ENCODE results near the gene PEF1.

PEF1 gene

DNA sequence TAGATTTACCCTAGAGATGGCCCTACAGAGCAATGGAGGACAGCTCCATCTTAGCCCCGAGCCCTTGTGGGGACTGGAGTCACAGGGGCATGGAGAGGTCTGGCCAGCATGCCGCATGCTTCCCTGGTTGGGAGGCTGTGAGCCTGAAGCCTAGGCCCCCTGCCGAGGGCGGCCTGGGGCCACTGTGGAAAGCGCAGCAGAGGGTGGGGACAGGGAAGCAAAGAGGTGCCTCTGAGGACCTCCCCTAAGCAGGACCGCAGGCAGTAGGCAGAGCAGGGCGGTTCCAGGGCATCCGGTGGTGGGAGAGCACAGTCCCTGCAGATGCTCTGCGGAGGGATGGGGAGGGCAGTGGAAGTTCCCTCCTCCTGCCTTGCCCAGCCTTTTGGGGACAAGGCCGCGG lies 26.5 kb upstream of the PEF1 start:
- no peak for DNase-seq (ENCODE audit: low read depth in 3 of 3)

DNA sequence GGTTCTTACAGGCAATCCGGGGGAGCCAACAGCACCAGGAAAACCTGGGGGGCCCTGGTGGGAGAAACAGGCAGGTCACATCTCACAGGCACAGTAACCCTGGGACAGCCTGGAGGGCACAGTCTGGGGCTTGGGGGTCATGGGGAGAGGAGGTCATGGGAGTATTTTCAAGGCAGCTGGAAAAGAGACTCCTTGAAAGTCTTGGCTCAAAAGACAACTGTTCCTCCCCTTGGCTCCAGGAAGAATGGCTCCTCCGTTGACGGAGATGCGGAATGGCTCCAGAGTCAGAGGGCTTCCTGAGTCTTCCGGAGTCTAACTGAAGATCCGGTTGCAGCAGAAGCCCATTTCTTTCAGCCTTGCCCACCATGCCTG lies 25.9 kb upstream of the PEF1 start:
- no peak for DNase-seq (ENCODE audit: low read depth in 3 of 3)

DNA sequence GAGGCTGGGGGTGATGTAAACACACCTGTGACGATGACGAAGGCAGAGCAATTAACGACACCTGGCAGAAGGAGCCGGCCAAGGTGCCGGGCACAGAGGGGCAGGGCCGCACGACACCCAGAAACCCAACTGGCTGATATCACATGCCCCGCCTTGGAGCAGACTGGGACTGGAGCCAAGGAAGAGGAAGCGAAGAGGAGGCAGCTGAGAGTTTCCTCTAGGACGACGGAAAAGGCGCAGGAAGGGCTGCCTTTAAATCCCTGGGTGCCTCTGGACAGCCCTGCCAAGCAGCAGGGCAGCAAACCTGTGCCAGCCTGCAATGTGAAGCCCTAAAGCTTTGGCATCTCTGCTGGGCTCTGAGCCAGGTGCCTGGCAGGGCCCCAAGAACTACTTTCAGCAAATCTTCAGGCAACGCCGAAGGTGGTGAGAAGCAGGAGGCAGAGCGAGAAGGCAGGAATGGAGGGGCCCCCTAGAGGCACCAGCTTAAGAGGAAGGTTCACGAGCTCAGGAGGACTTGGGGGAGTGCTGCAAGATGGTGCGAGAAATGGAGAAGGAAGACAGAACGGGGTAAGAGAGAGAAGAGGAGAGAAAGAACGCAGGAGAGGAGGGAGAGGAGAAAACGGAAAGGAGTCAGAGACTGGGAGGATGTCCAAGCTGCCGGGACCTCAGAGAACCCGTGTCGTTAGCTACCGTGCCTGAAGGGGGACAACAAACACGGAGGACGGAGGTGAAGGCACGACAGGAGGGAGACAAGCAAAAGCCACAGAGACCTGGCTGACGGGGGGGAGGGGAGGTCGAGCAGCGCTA lies 25.3 kb upstream of the PEF1 start:
- no peak for DNase-seq (ENCODE audit: low read depth in 3 of 3)

DNA sequence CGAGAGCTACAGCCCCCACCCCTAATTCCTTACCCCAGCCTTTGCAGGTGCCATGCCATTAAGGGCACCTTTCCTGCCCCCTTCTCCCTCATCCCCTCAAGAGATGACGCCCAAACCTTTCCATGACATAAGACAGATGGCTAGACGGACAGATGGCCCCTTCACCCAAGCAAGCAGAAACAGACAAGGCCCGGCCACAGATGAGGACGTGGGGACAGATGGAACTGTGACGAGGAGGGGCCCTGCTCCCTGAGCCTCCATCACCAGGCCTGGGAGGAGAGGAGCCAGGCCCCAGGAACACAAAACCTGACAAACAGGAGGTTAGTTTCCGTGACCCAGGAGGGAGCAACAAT lies 24.7 kb upstream of the PEF1 start:
- no peak for DNase-seq (ENCODE audit: low read depth in 3 of 3)

DNA sequence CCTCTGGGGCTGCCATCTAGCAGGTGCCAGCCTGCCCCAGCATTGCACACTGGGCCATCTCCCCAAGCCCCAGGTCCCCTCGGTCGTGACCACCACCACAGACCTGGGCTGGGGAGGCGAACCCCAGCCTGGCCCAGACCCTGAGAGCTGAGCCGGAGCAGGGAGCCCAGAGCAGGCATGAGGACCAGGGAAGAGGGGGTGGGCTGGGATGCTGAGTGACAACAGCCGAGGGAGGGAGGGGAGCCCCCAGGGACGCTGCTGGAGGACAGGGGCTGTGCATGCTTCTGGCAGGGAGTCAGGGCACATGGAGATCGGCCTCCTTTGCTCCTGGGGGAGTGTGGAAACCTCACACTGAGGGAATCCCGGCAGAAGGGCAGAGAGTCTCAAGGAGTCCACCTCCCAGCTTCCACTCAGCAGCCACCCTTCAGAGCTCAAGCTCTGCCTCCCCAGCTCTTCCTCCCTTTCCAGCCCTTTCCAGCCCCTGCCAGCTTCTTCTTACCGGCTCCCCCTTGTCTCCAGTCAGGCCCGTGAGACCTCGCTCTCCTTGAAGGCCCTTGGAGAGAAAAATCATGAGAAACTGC lies 23.7 kb upstream of the PEF1 start:
- no peak for DNase-seq (ENCODE audit: low read depth in 3 of 3)

DNA sequence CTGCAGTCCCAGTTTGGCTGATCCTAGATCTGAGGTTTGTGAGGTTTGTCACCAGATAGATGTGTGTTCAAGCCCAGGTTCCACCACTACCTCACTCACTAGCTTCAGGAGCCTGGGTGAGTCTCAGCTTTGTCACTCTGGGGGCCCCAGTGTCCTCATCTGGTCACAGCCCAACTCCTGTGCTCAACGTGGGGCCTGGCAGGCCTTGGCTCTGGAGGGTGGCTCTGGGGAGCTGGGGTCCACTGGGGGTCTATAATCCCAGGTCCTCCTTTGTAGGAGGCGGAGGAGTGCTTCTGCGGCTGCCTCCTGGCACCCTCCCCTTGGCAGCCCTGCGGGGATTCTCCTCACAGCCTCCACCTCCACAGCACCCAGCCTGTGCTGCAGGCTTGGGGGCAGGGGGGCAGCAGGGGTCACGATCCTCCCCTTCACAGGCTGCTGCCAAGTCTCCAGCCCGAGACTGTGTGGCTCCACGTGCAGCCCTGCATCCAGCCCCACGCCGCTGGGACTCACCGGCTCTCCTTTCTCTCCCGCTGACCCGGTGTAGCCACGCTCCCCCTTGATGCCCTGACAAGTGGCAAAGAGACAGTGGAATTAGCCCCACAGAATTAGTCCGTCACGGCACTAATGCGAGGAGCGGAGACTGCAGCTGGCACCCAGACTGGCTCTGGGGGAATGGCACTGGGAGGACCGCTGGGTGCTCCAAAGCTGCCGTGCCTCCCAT lies 22.5 kb upstream of the PEF1 start:
- no peak for DNase-seq (ENCODE audit: low read depth in 3 of 3)

DNA sequence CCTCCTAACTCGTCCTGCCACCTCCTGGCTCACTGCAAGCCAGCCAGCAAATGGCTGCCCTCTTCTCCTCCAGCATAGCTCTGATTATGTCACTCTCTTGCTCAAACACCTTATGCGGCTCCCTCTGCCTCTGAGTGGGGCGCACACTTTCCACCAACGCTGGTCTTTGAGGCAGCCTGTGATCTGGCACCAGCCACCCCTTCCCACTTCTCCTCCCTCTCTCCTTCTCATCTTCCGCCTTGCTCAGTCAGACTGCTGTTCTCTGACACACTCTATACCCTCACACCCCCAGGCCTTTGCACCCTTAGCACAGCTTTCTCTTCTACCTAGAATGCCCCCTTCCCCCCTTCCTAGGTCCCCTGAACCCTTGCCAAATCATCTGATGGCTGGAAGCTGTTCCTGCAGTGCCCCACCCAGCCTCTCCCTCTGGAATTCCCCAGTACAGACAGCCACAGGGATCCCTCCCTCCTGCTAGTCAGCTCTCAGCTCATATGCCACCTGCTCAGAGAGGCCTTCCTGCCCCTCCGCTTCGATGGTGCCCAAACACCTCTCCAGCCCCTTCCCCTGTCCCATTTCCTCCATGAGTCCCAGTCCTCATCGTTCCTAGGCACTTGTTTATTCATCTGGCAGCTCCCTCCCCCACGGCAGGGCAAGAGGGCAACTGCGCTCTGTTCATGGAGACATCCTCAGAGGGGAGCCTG lies 21.7 kb upstream of the PEF1 start:
- no peak for DNase-seq (ENCODE audit: low read depth in 3 of 3)

DNA sequence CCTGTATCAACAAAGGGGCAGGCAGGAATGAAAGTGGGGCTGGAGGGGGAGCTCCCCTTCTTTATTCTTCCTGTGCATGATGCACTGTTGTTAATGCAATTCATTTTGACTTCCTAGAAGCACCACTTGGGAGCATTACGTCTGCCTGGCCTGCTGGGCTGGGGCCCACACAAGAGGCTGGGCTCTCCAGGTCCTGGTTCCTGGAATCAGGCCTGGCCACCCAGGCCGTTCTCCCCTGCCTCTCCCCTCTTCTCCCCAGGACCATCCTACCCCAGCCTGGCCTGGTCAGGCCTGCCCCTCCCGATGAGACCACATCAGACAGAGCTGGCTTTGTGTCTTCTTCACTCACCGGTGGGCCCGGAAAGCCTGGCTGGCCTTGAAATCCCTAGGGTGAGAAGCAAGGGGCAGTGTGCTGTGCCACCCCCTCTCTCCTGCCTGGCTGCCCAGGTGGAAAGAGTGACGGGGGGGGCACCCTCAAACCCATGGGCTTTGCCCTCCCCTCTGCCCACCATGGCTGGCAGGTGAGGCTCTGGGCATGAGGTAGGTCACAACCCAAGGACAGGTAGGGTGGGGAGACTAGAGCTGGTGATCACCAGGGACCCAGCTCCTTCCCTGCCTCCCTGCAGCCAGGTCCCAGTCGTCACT lies 20.7 kb upstream of the PEF1 start:
- no peak for DNase-seq (ENCODE audit: low read depth in 3 of 3)

DNA sequence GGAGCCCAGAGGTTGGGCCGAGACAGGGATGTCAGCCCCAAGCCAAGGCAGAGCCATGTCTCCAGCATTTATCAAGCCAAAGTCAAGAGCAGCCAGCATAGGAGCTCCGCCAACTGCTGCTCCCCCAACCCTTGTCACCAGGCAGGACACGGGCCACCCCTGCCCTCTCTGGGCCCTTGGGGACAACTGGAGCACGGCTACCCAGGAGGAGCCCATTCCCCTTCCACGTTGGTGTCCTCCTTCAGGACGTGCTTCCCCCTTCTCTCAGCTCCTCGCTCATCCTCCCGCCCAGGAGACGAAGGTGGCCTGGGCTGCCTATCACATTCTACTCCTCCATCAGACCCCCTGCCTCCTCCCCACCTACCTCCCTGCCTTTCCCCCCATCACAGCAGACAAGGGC lies 19.9 kb upstream of the PEF1 start:
- no peak for DNase-seq (ENCODE audit: low read depth in 3 of 3)

DNA sequence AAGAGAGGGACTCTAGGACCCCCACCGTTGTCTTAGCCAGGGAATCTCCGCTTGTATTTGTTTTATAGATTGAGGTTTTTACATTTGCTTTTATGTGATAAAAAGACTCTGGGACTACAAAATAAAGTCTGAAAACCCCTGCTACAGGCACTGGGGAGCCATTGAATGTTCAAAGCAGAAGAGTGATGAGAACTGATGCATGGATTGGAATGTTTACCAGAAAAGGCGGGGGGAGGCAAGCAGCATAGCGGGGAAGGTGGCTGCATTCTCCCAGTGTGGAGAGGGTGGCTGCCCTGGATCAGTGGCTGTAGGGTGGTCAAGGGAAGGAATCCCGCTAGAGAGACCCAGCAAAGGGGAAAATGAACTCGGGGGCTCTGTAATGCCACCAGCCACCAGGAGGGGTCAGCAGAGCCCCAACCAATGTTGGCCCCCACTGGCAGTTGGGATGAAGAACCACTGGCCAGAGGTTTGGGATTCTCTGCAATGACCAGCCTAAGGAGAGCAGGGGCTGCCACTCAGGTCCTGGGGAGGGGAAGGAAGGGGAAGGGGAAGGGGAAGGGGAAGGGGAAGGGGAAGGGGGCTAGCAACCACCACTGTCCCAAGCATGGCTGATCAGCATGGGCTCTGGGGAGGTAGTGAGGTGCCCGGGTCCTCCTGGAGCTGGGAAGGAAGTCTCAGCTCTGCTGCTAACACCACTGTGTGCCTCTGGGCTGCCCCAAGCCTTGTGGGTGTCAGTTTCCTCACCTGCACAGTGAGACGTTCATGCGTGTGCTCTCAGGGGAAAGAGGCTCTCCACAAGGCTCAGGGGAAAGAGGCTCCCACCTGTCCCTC lies 19.2 kb upstream of the PEF1 start:
- DNase-seq (ENCODE audit: low read depth in 3 of 3), result peak in 2 of 3 donors; percentile 37

DNA sequence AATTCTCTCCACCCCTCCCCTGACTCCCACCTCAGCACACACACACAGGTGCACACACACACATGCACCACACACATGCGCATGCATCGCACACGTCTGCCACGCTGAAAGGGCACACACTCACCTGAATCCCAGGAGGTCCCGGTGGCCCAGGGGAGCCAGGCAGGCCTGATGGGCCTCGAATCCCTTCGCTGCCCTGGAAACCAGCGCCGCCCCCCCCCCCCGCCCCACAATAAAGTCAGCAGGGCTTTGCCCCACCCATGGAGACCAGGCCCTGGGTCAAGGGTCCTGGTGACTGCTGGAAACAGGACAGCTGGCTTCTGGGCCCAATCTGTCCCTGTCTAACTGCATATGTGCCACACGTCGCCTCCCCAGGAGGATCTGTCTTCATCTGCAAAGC lies 17.8 kb upstream of the PEF1 start:
- DNase-seq (ENCODE audit: low read depth in 3 of 3), result no peak

DNA sequence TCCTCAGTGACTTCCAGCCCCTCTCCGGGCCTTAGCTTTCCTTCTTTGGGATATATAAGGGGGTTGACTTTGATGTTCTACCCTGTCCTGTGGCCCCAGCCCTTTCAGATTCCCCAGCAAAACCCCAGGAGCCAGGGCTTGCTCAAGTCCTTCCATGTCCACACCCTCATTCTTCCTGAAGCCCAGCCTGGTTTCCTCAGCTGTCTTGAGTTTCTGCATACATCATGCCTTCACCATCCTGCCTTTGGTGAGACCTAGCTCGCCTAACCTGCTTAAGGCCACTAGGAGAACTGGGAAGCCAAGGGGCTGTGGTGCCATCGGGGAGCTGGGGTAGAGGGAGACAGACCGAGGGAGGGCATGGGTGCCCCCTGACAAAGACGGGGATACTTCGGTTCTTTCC lies 17.2 kb upstream of the PEF1 start:
- DNase-seq (ENCODE audit: low read depth in 3 of 3), result no peak

DNA sequence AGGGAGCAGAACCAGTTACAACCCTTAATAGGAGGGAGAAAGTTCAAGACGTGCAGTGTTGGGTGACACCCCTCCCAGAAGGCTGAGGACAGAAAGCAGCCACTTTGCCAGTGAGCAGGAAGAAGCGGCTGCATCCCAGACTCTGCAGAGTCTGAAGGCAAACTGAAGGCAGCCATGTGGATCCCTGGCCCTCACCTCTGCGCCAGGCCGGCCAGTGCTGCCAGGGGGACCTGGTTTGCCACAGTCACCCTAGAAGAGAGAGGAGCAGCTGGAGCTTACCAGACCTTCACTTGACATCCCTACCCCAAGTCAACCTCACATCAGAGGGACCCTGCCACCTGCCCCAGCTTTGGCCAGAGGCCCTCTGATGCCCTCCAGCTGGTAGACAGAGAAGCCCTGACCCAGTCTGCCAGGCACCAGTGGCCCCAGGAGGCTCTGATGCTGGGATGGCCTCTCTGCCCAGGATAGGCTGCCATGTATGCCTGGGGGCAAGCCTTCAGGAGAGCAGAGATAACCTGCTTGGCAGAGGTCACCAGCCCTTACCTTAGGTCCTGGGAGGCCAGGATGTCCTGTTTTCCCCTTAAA lies 16.3 kb upstream of the PEF1 start:
- no peak for DNase-seq (ENCODE audit: low read depth in 3 of 3)

DNA sequence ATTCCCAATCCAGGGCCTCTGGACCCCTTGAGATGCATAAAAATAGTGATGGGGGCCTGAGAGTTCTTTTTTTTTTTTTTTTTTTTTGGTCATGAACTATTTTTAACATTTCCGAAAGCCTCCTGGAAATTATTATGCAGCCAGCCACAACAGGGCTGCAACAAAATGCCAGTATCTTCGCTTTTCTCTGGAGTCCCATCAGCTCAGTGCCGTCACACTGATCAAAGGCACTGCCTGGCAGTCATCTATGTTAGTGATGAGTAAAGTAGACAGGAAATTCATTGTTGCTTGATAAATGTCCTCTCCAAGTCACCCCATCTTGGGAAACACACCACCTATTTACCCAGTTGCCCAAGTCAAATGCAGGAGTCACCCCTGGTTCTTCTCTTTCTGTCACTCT lies 15.2 kb upstream of the PEF1 start:
- DNase-seq (ENCODE audit: low read depth in 3 of 3), result no peak

DNA sequence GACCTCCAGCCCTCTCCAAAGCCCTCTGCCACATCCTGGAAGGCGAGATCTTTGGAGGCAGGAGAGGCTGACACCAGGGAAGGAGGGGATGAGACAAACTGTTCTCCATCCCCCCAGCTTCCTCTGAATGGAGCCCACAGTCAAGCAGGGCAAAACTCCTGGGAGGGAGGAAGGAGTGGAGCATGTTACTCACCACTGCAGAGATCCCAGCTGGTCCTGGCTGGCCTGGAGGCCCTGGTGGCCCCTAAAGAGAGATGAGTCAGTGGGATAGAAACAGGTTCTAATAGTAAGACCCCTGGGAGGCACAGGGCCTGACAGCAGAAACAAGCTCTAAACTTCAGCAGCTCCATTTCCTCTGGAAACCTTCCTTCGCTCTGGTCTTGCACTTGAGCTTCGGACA lies 14.0 kb upstream of the PEF1 start:
- DNase-seq (ENCODE audit: low read depth in 3 of 3), result no peak

DNA sequence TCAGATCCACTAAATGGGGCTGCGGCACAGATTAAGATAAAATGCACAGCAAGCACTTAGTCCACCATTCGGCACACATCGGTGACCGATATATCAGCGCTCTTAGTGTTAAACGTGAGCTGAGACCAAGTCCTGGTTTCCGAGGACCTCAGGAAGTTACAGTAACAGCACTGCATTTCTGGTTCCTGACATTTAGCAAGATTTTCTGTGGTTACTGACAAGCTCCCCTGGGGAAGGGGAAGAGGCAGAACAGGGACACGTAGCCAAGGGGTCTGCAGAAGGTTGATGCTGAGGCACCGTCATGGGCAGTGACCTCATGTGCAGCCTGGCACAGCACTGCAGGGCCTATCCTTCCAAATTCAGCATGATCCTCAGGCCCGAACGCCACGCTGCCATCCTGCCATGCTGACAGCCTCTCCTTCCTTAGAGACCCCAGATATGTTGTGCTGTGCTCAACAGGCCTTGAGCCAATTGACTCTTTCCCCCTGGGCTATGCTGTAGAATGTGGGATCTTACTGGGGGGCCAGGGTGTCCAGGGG lies 13.4 kb upstream of the PEF1 start:
- no peak for DNase-seq (ENCODE audit: low read depth in 3 of 3)

DNA sequence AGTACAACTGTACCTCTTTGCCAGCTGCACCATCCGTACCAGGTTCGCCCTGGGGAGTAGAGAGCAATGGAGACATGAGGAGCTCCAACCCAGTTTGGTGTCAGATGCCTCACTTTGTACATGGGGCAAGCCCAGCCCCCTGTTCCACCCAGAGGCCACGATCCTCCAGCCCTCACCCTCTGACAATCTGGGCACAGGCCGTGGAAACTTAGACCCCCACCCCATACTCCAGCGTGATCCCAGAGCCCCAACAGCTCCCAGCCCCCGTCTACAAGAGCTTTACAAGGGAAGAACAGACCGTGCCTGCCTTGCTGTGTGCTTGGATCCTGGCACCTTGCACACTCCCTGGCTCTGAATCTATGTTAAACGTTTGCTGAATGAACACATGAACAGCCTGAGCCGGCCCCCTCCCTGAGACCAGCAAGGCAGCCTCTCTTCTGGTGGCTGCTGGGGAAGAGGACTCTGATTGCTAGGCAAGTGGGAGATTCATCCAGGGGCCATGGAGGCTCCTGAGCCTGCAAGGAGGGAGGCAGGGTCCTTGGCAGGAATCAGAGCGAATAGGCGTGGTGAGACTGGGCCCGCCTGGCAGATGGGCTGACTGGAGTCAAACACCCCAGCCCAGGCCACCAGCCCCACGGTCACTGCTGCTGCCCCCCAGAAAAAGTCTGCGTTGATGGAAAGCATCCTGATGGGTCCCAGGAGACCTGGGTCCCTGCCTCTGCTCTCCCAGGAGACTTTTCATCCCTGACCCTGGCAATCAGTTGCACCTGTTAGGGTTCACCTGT lies 12.5 kb upstream of the PEF1 start:
- DNase-seq (ENCODE audit: low read depth in 3 of 3), result no peak

DNA sequence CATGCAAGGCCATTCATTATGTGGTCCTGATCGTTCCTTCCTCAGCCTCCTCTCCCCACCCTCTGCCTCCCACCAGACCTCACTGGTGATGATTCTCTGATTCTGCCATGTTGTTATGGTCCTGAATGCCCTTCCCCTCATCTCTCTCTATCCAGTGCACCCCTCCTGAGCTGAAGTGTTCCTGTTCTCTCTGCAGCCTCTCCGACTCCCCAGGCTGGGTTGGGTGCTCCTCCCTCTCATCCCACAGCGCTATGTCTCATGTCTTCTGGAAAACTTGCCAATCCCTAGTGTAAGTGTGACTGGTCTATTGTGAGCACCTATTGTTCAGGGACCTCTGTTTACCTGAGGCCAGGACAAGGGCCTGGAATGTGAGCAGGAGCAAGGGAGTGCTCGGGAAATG lies 11.1 kb upstream of the PEF1 start:
- no peak for DNase-seq (ENCODE audit: low read depth in 3 of 3)

DNA sequence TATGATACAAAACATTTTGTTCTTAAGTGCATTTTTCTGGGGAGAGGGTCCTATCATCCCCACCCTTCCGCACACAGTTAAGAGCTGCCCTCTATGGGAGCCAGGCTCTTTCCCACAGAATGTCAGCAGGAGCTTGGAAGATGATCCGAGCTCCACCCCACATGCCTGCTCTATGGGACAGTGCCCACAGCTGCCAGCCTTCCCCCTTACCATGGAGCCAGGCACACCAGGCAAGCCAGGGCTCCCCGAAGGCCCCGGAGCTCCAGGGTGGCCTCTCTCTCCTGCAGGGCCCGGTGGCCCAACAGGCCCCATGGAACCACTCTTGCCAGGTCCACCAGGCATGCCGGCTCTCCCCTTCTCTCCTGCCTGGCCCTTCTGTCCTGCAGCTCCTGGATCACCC lies 10.4 kb upstream of the PEF1 start:
- no peak for DNase-seq (ENCODE audit: low read depth in 3 of 3)

DNA sequence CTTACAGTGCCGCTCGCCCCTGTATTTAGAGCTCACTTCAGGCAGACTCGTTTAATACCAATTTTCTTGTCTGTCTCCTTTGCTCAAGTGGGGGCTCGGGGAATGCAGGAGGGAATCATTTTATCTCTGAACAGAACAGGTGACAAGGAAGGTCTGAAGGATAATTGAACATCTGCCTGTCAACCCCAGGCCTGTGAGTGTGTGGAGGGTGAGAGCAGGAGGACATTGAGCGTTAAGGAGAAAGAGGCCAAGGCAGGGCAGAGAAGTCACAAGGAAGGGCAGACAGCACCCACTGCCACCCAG lies 9.7 kb upstream of the PEF1 start:
- DNase-seq (ENCODE audit: low read depth in 3 of 3), result no peak
